ENCODE data around the gene EGFLAM.

GRCh38 chr5:38468978-38469706 lies 210.8 kb downstream of the EGFLAM start:
- no peak for TF ChIP-seq CTCF (IDR thresholded peaks at IDR 0.05 in 2 of 3, conservative IDR thresholded peaks at IDR 0.05 in 1 of 3; ENCODE audit: control insufficient read depth in 2 of 3, extremely low read depth in 1 of 3, insufficient read depth in 1 of 3, low read depth in 3 of 3, low read length in 3 of 3)
- no peak for TF ChIP-seq JUND (IDR thresholded peaks at IDR 0.05; ENCODE audit: low read depth, low read length)
- no peak for TF ChIP-seq CEBPB (IDR thresholded peaks at IDR 0.05; ENCODE audit: borderline replicate concordance in 1 of 2, low read depth in 2 of 2, low read length in 2 of 2)

Measured in GM12878 (cell line).